AG08395 (cell line): ENCODE measurements around the gene PHTF2.

Experiments used
- DNase-seq: peaks from one replicate; pipeline ENCODE4 v3.0.0; 2012; ENCODE audit warnings: mixed read lengths, low spot score

The PHTF2 gene

DNA sequence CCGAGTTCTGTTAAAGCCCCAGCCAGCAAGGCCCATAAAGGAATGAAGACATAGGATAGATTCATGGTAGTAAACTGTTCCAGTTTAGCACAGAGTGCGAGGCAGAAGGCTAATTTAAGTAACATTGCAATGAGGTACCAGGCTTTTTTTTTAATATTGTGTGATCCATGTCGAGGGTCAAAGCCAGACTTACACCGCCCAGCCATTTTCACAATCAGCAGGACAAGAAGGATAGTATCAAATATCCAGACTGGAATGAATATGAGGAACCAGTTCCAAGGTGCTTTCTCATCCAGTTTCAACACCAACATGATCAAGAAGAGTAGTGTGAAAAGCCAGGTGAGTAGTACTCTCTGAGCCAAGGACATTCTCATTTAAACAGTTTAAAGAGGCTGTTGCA lies 4.6 kb upstream of the PHTF2 start:
- DNase-seq: no peak

DNA sequence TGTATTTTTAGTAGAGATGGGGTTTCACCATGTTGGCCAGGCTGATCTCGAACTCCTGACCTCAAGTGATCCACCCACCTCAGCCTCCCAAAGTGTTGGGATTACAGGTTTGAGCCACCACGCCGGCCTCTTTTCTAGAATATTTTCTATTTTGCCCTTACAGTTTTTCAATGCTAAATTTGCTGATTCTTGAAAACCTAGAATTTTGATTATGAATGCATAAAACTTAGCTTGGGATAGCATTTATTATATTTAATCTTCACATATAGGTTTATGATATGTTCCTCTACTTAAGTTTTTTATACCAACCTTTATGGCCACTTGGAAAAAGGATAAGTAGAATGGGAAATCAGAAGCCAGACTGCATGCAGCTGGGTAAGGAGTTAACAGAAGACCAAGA lies 2.5 kb upstream of the PHTF2 start:
- DNase-seq: no peak

DNA sequence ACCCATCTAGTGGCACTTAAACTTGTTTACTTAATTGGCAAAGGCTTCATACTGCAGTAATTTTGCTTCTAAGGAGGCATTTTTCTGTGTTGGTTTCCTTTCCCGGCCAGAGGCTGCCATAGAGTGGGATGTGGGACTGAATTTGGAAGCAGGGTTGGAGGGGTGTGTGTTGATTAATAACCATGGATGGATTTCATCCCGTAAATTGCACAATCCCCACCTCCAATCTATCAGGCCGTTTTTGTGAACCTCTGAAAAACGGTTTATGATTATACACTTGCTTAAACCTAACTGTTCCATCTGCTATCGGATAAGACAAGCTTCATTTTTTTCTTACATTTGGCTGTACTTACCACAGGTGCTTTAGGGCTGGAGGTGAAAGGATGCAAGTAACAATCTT lies 1.6 kb upstream of the PHTF2 start:
- DNase-seq: no peak

DNA sequence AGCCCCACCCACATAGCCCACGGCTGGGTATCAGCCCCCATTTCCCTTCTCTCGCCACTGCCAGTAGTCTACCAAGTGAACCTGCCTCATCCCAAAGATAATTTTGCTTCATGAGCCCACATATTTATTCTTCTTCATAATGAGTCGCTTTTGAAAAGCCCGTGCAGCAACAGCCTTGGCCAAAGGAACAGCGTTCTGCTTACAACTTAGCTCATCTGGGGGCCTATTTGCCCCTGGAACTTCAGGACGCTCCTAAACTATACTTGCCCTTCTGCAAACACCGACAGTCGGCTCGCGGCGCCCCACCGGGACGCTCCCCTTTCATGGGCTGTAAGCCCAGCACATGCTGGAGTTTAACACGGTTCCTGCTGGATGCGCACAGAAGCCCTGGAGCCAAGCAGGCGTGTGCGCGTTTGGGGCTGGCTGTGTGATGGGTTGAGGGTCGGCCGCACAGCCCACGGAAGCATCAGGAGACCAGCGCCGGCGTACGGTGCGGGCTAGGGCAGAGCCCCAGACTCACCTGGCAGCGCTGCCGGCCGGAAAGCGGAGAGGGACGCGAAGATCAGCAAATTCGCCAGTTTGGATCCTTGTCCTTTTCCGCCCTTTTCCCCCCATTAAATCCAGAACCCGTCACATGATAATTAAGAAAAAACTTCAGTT lies 709 bp upstream of the PHTF2 start:
- DNase-seq: peak; percentile 26

DNA sequence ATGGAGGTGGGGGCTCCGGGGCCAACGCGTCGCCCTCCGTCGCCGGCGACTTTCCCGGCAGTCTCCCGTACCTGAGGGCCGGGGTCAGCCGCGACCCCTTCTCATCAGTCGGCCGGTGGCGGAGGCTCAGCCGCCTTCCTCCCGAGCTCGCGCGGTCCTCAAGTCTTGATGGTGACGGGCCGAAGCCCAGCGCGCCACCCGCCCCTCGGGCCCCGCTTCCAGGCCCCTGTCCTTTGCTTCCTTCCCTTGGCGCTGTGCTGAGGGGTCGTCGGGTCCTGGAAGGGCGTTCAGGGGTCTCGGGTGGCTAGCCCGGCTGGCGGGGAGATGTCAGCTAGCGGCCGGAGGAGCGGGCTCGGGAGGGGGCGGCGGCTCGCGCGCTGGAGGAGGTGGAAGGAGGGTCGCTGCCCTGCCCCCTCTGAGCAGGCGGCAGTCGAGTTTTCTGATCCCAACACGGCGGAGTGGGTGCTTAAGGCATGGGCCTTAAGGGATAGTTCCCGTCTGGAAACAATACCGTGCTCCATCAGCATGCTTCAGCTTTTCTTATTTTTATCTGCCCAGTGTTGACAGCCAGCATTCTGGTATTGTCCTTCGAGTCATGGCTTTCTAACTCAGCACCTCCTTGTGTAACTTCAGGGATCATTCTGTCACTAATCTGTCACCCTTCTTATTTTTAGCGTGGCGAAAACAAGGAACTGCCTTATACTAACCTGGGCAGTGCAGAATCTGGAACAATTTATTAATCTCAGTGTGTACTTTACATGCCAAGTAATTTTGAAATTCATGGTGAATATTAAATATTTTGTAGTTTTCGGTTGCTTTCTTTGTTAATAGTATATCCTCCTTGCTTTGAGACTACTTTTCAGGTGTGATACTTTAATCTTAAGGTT lies 748 bp downstream of the PHTF2 start:
- DNase-seq: peak; percentile 16

DNA sequence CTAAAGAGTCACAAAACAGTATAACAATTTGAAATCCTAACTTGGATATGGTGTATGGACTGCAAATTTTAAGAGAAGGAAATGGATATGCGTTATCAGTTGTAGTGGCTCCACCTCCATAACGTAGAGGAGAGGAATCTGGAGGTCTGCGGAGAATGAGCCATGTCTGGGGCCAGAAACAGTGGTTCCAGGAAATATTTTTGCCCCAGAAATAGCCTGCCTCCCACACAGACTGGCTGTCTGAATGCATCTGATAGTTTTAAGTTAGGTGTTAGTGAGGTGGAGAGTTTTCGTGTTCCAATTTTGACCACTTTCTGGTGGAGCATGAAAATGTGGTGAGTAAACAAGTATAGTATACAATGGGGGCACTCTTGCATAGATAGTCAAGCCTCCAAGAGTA lies 1.6 kb downstream of the PHTF2 start:
- DNase-seq: no peak

DNA sequence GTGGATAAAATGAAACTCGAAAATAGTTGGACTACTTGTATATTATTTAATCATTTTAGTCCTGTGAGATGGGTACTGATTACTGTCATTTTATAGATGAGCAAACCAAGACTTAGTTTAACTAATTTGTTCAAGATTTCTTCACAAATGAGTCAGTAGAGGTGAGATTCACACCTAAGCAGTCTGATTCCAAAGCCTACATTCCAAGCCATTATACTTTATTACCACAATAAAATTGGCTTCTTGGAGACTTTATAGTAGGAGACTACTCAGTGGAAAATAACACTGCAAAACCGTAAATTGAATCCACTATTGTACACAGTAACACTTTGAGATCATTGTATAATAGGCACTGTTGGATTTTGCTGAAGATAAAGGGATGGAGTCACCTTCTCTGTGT lies 2.2 kb downstream of the PHTF2 start:
- DNase-seq: no peak

DNA sequence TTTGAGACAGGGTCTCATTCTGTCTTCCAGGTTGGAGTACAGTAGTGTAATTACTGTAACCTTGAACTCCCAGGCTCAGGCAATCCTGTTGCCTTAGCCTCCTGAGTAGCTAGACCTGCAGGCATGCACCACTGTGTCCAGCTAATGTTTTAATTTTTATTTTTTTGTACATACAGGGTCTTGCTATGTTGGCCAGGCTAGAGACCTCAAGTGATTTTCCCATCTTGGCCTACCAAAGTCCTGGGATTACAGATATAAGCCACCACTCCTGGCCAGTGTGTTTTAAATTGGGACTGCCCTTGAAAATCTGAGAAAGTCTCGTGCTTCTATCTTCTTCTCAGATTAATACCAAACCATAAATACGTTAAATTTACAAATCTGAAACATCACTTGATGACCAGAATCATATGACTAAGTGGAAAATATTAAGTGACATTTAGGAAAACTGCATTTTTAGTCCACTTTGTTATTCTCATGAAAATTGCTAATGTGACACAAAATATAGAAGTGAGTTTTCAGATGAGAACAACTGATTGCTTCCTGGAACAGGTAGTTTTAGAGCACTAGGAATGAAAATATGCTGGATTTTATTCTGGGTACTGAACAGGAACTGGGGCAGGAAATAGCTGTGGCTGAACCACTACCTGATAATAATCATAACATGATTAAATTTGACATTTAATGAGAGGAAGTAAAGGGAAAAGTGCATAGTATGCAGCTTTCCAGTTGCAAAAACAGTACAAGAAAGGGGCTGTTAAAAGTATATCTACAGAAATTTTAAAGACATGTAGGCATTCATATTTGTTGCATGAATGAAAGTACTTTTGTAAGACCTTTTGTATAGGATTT lies 4.2 kb downstream of the PHTF2 start:
- no peak for DNase-seq

DNA sequence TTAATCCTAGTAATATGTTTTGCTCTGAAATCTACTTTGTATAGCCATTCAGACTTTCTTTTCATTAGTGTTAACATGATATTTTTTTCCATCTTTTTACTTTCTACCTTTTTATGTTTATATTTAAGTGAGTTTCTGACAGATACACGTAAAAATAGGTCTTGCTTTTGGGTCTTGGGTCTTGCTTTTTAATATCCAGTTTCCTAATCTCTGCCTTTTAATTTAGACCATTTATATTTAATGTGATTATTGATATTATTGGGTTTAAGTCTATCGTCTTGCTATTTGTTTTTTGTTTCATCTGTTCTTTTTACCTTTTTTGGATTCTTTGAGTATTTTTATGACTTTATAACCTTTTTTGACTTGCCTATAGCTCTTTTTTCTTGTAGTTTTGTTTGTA lies 7.9 kb downstream of the PHTF2 start:
- DNase-seq: no peak

DNA sequence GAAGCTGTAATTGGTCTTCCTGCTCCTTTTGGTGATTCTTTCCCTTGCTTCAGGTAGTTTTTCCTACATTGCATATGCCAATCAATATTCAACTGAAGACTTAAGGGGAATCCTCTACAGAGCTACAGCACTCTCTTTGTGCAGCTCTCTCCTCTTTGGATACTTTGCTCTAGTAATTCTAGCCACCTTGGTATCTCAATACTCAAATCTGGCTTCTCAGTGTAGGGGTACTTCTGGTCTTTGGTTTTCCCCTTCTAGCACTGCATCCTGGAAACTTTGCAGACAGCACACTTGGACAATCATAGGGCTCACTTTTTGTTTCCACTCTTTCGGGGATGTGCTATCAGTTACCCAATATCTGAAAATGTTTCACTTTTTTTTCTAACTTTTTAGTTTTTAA lies 9.9 kb downstream of the PHTF2 start:
- DNase-seq: no peak

DNA sequence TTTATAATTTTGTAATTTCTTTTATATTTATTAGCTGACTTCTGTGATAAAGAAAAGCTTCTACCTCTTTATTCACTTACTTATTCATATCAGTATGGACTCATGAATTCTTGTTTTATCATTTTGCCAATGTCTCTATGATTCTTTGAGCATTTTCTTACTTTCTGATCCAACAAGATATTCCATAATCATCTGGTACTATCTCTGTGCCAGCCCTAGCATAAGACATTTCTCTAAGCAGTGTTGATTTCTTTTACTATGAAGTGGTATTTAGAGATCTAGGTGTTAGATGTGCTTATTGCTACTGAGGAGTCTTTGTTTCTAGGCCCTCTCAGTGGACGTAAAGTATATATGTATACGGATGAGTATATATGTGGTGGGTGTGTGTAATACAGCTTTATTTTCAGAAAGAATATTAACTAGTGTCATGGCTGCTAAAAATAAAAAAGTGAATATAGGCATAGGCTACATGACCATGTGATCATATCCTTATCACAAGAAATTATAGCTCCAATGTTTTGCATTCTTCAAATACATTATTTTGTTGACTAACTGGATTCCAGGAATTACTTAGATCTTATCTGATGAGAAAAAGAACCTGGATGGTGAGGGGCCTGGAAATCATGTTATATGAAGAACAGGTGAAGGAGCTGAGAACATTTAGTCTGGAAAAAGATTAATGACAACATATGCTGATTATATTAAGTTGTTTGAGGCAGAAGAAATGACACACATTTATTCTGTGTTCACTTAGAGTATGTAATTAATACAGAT lies 13.1 kb downstream of the PHTF2 start:
- DNase-seq: no peak

DNA sequence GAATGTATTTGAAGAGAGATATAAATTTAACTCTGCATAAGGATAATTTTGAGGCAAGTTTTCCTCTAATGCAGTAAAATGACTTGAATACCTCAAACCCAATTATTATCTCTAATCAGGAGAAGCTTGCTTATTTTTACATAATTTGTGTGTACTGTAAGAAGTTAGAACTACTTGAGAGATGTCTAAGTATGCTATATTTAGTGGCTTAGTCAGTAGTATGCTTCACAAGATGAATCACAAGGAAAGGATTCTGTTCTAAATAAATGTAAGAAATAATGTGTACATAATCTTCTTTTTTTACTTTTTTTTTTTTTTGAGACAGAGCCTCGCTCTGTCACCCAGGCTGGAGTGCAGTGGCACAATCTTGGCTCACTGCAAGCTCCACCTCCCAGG lies 13.7 kb downstream of the PHTF2 start:
- DNase-seq: peak; percentile 67

DNA sequence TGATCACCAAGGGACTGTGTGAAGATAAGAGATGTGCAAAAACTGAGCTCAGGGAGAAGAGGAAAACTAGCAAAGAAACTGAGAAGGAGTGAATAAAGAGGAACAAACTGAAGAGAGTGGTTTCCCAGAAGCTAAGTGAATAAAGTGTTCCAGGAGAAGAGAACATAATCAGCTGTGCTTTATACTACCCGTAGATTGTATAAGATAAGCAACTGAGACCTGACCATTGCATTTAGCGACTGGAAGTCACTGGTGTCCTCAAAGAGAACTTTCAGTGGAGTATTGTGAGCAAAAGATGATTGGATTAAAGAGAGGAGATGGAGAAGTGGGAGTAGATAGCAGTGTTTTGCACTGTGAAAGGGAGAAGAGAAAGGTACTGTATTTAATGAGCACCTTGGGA lies 14.6 kb downstream of the PHTF2 start:
- no peak for DNase-seq

DNA sequence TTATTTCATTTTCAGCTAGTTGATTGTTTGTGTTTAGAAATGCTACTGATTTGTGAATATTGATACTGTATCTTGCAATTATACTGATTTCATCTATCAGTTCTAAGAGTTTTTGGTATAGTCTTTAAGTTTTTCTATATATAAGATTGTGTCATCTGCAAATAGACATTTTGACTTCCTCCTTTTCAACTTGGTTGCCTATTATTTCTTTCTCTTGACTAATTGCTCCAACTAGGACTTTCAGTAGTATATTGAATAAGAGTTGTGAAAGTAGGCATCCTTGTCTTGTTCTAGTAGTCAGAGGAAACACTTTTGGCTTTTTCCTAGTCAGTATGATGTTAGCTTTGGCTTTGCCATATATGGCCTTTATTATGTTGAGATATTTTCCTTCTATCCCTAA lies 20.4 kb downstream of the PHTF2 start:
- no peak for DNase-seq

DNA sequence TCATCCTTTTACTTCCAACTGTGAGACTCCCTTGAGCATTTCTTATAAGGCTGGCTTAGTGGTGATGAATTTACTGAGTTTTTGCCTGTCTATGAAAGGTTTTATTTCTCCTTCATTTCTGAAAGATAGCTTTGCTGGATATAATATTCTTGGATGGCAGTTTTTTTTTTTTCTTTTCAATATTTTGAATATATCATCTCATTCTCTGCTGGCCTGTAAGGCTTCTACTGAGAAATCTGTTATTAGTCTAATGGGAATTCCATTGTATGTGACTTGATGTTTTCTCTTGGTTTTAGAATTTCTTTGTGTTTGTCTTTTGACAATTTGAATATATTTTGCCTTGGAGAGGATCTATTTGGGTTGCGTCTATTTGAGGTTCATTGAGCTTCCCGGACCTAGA lies 22.4 kb downstream of the PHTF2 start:
- no peak for DNase-seq

DNA sequence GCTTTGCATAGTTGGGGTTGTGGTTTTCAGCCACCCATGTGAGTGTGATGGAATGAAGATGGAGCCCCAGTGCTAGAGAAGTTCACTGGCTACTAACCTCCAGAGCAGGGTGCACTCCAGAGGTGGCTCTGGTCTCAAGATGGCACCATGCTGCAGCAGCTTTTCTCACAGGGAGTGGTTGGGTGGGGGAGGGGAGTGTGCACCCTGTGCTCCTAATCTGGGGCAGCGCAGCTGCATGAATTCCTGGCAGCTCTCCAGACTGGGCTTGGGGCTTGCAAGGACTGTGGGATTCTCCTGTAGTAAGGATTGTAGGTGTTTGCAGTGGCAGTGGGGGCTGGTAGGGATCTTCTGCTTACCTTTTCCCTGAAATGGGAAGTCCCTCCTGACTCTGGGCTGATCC lies 23.7 kb downstream of the PHTF2 start:
- DNase-seq: no peak

DNA sequence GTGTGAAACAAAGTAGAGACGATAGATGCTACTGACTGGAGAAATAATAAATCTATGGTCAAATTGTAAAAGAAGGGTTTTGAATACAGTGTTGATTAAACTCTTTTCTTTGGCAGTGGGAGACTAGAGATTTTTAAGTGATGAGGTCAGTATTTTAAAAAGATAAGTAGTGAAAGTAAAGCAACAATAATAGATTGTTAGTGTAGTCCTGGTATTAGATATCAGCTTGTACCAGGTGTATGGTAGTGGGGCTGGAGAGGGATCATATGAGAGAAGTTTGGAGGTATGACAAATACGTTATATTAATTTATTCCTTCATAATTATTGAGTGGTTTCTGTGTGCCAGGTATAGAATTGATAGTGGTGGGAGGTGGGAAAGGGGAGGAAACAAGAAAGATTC lies 25.2 kb downstream of the PHTF2 start:
- no peak for DNase-seq

DNA sequence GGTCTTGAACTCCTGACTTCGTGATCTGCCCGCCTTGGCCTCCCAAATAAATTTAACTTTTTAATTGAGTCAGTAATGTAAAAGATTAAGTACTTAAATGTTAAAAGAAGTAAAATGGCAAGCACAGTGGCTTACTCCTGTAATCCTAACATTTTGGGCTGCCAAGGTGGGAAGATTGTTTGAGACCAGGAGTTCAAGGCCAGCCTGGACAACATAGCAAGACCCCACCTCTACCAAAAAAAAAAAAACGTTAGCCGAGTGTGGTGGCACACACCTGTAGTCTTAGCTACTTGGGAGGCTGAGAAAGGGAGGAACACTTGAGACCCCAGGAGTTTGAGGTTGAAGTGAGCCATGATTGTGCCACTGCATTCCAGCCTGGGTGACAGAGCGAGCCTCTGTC lies 26.1 kb downstream of the PHTF2 start:
- DNase-seq: no peak

DNA sequence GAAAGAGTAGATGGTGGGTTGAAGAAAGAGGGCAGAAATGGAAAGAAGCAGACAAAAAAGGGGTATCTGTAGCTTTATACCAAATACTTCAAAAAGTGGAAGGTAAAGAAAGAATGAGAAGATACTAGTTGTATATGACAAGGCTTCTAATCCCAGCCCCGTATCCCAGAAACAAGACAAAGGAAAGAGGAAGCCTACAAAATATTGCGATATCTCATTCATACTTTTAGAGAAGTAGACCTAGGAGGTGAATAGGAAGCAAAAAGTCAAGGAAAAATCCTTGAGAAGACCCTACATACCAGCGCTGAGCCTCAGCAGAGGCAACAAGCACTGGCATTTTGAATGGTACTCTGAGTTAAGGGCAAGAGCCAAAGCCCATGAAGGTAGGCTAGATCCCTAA lies 26.6 kb downstream of the PHTF2 start:
- no peak for DNase-seq

DNA sequence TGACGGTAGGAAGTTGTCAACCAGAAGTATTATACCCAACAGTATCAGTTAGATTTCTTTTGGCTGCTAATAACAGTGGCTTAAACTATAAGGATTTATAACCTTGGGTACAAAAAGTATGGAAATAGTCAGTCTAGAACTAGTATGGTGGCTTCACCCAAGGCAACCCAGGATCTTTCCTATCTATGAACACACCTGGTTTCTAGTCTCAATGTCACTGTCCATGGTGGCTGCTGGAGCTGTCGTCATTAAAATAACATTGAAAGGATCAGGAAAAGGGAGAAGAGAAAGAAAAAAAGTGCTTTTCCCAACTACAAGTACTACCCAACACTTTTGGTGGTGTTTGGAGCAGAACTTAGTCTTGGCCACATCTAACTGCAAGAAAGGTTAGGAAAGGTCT lies 27.7 kb downstream of the PHTF2 start:
- DNase-seq: no peak

DNA sequence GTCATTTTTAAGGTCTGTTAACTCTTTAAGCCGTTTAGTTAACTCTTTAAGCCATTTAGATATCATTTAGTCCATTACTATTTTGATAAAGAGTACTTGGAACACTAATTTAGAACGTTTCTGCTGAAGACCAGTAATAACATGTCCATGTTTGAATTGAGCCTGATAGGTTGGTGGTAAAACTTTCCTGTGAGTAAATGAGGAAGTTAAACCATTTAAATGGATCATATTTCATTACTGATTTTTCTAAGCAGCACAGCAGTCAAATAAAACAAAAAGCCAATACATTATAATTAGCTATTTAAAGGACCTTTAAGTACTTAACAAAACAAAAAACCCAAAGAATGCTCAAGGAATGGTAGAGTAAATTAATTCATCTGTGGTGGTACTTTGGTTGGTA lies 29.4 kb downstream of the PHTF2 start:
- DNase-seq: no peak
